Liver (tissue), 9 donors: ENCODE measurements around the gene PTH1R. TPM values are rescaled to one million over a fixed set of nuclear protein-coding genes. Genes with fewer than 3 reads are reported as not detected.

ENCODE experiments used
- DNase-seq: peaks from one replicate; pipeline ENCODE4 v3.0.0-alpha.2; 2017; ENCODE audit warnings: low spot score
- H3K27ac ChIP-seq, 2 donors: one replicate each; pipeline ENCODE4 v1.7.0; 2013; ENCODE audit warnings: inconsistent platforms in 2 of 2, low read length in 2 of 2, control low read depth in 1 of 2, low read depth in 1 of 2, mild to moderate bottlenecking in 1 of 2
- H3K27me3 ChIP-seq, 4 donors: one replicate each; pipeline versions ENCODE4 v1.6.1 to v1.7.0; 2013; ENCODE audit warnings: low read length in 3 of 4, inconsistent platforms in 1 of 4, mild to moderate bottlenecking in 1 of 4, moderate library complexity in 1 of 4; ENCODE audit not compliant: control insufficient read depth in 4 of 4, insufficient read depth in 4 of 4
- H3K36me3 ChIP-seq, 4 donors: one replicate each; pipeline versions ENCODE4 v1.6.1 to v1.7.0; 2013; ENCODE audit warnings: low read length in 3 of 4, mild to moderate bottlenecking in 3 of 4, low read depth in 1 of 4, moderate library complexity in 1 of 4; ENCODE audit not compliant: control insufficient read depth in 4 of 4, insufficient read depth in 3 of 4
- H3K4me1 ChIP-seq, 4 donors: one replicate each; pipeline versions ENCODE4 v1.6.1 to v1.7.0; 2013; ENCODE audit warnings: low read length in 3 of 4, mild to moderate bottlenecking in 3 of 4, moderate library complexity in 1 of 4; ENCODE audit not compliant: control insufficient read depth in 4 of 4, insufficient read depth in 4 of 4
- H3K4me3 ChIP-seq, 3 donors: one replicate each; pipeline versions ENCODE4 v1.6.1 to v1.7.0; 2013; ENCODE audit warnings: low read length in 3 of 3, control low read depth in 1 of 3, low read depth in 1 of 3, mild to moderate bottlenecking in 1 of 3
- H3K9ac ChIP-seq, 2 donors: one replicate each; pipeline ENCODE4 v1.7.0; 2013; ENCODE audit warnings: low read length in 2 of 2, mild to moderate bottlenecking in 2 of 2, moderate library complexity in 2 of 2, control low read depth in 1 of 2, low read depth in 1 of 2
- H3K9me3 ChIP-seq, 4 donors: one replicate each; pipeline versions ENCODE4 v1.6.1 to v1.7.0; 2013; ENCODE audit warnings: low read length in 3 of 4; ENCODE audit not compliant: control insufficient read depth in 4 of 4
- EGR1 ChIP-seq, 2 donors: IDR thresholded peaks; 2 replicates each; pipeline ENCODE4 v1.6.1; 2016 to 2018; ENCODE audit warnings: antibody characterized with exemption in 2 of 2, low read depth in 2 of 2
- FOXA1 ChIP-seq: IDR thresholded peaks from 2 replicates; pipeline ENCODE4 v1.6.1; 2016; ENCODE audit warnings: antibody characterized with exemption
- FOXA2 ChIP-seq: IDR thresholded peaks from 2 replicates; pipeline ENCODE4 v1.6.1; 2016; ENCODE audit warnings: antibody characterized with exemption
- GABPA ChIP-seq, 2 donors: IDR thresholded peaks in 1 of 2; conservative IDR thresholded peaks in 1 of 2; 2 replicates each; pipeline ENCODE4 v1.6.1; 2016; ENCODE audit warnings: antibody characterized with exemption in 2 of 2, mild to moderate bottlenecking in 1 of 2, moderate library complexity in 1 of 2
- HNF4A ChIP-seq, 2 donors: conservative IDR thresholded peaks; 2 replicates each; pipeline ENCODE4 v1.6.1; 2016; ENCODE audit warnings: antibody characterized with exemption in 2 of 2, mild to moderate bottlenecking in 2 of 2
- HNF4G ChIP-seq: IDR thresholded peaks from 2 replicates; pipeline ENCODE4 v1.6.1; 2016; ENCODE audit warnings: antibody characterized with exemption
- JUND ChIP-seq, 2 donors: IDR thresholded peaks; 2 replicates each; pipeline ENCODE4 v1.6.1; 2016; ENCODE audit warnings: antibody characterized with exemption in 2 of 2
- NR2F2 ChIP-seq: IDR thresholded peaks from 2 replicates; pipeline ENCODE4 v1.6.1; 2016; ENCODE audit warnings: antibody characterized with exemption
- RXRA ChIP-seq, 2 donors: IDR thresholded peaks; 2 replicates each; pipeline ENCODE4 v1.6.1; 2017 to 2018; ENCODE audit warnings: antibody characterized with exemption in 2 of 2, mild to moderate bottlenecking in 1 of 2
- SP1 ChIP-seq: IDR thresholded peaks from 2 replicates; pipeline ENCODE4 v1.6.1; 2018; ENCODE audit warnings: antibody characterized with exemption, mild to moderate bottlenecking
- TAF1 ChIP-seq: conservative IDR thresholded peaks from 2 replicates; pipeline ENCODE4 v1.6.1; 2016; ENCODE audit warnings: antibody characterized with exemption, mild to moderate bottlenecking
- YY1 ChIP-seq: IDR thresholded peaks from 2 replicates; pipeline ENCODE4 v1.6.1; 2016; ENCODE audit warnings: antibody characterized with exemption, mild to moderate bottlenecking
- WGBS: extraction: QIAGEN DNeasy Blood & Tissue Kit; methylation state at CpG from one replicate; pipeline ENCODE4 v1.1.7; 2013; 5-methylcytosine and 5-hydroxymethylcytosine counted together
- polyA plus RNA-seq, 2 donors: library from polyadenylated mRNA; stranded (reverse) in 1 of 2; unstranded in 1 of 2; fragments of 200-250 nt in 1 of 2; fragments of >200 nt in 1 of 2; fragmentation: Nextera tagmentation in 1 of 2; extraction: Ambion mirVana in 1 of 2; gene quantifications; one replicate each; pipeline versions ENCODE4 v1.2.1 to v1.2.3, GENCODE V29; 2013 to 2015
- total RNA-seq, 2 donors: library from RNA; depleted of rRNA; stranded (reverse); fragments of >200 nt; gene quantifications; one replicate each; pipeline ENCODE4 v1.2.3, GENCODE V29; 2014
- TF ChIP-seq, protein P1 (sequence below): fragments of 150-350 bp; IDR thresholded peaks from 2 replicates; pipeline ENCODE4 v1.5.1; 2017; ENCODE audit warnings: improper control_type of control experiment, low read depth, low read length; ENCODE audit not compliant: missing input control
- TF ChIP-seq, protein P2 (sequence below): IDR thresholded peaks from 2 replicates; pipeline ENCODE4 v1.6.1; 2016; ENCODE audit warnings: antibody characterized with exemption
- TF ChIP-seq, protein P3 (sequence below): IDR thresholded peaks from 2 replicates; pipeline ENCODE4 v1.6.1; 2016; ENCODE audit warnings: antibody characterized with exemption
- TF ChIP-seq, protein P4 (sequence below): IDR thresholded peaks from 2 replicates; pipeline ENCODE4 v1.6.1; 2016; ENCODE audit warnings: antibody characterized with exemption, mild to moderate bottlenecking
- TF ChIP-seq, protein P5 (sequence below): IDR thresholded peaks from 2 replicates; pipeline ENCODE4 v1.6.1; 2016; ENCODE audit warnings: antibody characterized with exemption
- donor health status: healthy.
- donor health status: healthy.
- donor health status: healthy.
- donor health status: healthy.
- donor health status: healthy.

PTH1R gene
- total and polyA plus RNA-seq, 4 donors = 7.2 to 28.4 (median 23.6) TPM

DNA sequence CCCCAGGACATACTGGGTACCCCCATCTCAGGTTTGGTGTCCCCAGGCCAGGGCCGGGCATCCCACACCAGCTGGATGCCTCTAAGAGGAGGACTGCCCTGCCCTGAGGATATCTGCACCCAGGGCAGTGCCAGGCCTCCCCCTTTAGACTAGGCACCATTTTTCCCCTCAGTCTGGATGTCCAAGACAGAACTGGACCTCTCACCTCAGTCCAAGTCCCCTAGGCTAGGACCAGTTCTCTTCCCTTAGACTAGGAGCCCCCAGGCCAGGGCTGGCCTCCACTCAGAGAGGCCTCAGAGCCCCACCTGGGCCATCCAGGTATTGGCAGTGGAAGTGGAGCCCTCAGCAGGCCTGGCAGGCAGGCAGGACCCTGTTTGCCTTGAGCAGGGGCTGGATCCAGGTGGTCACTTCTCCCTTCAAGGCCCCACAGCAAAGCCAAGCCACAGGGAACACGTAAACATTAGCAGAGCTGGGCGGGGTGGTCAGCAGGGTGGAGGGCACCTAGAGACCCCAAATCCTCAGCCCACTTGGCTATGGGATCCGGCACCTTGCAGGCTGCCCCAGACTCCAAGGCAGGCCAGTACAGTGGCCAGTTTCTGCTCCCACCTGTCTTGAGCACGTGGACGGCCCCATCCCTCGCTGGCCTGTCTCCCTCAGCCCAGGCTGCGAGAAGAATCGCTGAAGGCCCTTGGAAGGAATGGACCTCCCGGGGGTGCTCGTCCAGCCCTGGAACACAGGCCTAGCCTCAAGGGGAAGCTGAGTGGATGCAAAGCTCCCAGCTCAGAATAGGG is 28.3 kb downstream of the PTH1R start:
- H3K36me3 ChIP-seq = no peaks in the 10 kb centered on the region
- DNase-seq = no peak
- no peak overlapping the region for H3K4me3 ChIP-seq
- H3K27me3 ChIP-seq = no peaks in the 10 kb centered on the region
- H3K9ac ChIP-seq = no peak overlapping the region
- H3K9me3 ChIP-seq = no peaks in the 10 kb centered on the region
- TF ChIP-seq NR2F2 (no peak), TAF1 (no peak), SP1 (no peak), HNF4A (conservative IDR thresholded peaks at IDR 0.05) (no peak)
- TF ChIP-seq, protein P1, sequence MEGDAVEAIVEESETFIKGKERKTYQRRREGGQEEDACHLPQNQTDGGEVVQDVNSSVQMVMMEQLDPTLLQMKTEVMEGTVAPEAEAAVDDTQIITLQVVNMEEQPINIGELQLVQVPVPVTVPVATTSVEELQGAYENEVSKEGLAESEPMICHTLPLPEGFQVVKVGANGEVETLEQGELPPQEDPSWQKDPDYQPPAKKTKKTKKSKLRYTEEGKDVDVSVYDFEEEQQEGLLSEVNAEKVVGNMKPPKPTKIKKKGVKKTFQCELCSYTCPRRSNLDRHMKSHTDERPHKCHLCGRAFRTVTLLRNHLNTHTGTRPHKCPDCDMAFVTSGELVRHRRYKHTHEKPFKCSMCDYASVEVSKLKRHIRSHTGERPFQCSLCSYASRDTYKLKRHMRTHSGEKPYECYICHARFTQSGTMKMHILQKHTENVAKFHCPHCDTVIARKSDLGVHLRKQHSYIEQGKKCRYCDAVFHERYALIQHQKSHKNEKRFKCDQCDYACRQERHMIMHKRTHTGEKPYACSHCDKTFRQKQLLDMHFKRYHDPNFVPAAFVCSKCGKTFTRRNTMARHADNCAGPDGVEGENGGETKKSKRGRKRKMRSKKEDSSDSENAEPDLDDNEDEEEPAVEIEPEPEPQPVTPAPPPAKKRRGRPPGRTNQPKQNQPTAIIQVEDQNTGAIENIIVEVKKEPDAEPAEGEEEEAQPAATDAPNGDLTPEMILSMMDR = no peak
- TF ChIP-seq, protein P2, sequence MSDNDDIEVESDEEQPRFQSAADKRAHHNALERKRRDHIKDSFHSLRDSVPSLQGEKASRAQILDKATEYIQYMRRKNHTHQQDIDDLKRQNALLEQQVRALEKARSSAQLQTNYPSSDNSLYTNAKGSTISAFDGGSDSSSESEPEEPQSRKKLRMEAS = no peak
- TF ChIP-seq, protein P3, sequence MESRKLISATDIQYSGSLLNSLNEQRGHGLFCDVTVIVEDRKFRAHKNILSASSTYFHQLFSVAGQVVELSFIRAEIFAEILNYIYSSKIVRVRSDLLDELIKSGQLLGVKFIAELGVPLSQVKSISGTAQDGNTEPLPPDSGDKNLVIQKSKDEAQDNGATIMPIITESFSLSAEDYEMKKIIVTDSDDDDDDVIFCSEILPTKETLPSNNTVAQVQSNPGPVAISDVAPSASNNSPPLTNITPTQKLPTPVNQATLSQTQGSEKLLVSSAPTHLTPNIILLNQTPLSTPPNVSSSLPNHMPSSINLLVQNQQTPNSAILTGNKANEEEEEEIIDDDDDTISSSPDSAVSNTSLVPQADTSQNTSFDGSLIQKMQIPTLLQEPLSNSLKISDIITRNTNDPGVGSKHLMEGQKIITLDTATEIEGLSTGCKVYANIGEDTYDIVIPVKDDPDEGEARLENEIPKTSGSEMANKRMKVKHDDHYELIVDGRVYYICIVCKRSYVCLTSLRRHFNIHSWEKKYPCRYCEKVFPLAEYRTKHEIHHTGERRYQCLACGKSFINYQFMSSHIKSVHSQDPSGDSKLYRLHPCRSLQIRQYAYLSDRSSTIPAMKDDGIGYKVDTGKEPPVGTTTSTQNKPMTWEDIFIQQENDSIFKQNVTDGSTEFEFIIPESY = no peak
- 91% methylated on average over 11 of the region's 11 CpGs for WGBS
- H3K4me1 ChIP-seq = peaks cover 5 to 22% (median 18%) of the 10 kb centered on the region in 4 donors
- H3K27ac ChIP-seq = no peak overlapping the region

DNA sequence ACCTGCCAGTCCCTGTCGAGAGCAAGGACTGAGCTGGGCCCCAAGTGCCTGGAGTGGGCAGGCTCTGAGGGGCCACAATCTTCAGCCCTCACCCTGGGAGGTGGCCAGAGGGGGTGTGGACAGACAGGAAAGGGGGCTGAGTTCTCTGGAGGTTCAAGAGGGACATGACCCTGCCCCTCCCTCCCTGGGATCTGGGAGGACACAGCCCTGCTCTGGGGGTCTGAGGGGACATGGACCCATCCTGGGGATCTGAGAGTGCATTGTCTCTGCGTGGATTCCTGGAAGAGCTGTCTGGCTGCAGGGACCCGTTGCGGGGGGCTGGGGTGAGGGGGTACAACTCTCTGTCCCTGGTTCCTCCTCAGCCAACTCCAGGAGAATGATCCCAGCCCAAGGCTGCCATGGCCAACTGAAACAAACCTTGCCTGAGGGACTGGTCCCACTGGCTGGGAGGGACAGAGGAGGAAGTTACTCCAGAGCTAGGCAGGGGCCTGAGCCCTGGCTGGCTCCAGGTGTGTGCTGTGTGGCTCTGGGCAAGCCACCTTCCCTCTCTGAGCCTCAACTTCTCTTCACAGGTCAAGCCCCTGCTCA is 29.0 kb downstream of the PTH1R start:
- Histone ChIP-seq H3K9ac (no peak overlapping the region), H3K4me3 (no peak overlapping the region), H3K27ac (no peak overlapping the region), H3K9me3 (no peaks in the 10 kb centered on the region), H3K27me3 (no peaks in the 10 kb centered on the region), H3K36me3 (no peaks in the 10 kb centered on the region), H3K4me1 (peaks cover 5 to 22% (median 18%) of the 10 kb centered on the region in 4 donors)
- no peak for DNase-seq
- 87% methylated on average over 4 of the region's 4 CpGs for WGBS
- TF ChIP-seq EGR1 (IDR thresholded peaks at IDR 0.05; ENCODE audit: low read depth in 2 of 2) (no peak), YY1 (no peak), TAF1 (no peak), SP1 (no peak), HNF4G (no peak), JUND (IDR thresholded peaks at IDR 0.05) (no peak), GABPA (IDR thresholded peaks at IDR 0.05 in 1 of 2, conservative IDR thresholded peaks at IDR 0.05 in 1 of 2) (no peak), HNF4A (conservative IDR thresholded peaks at IDR 0.05) (no peak), RXRA (IDR thresholded peaks at IDR 0.05) (no peak), NR2F2 (no peak), FOXA2 (no peak), FOXA1 (no peak)
- TF ChIP-seq, protein P4, sequence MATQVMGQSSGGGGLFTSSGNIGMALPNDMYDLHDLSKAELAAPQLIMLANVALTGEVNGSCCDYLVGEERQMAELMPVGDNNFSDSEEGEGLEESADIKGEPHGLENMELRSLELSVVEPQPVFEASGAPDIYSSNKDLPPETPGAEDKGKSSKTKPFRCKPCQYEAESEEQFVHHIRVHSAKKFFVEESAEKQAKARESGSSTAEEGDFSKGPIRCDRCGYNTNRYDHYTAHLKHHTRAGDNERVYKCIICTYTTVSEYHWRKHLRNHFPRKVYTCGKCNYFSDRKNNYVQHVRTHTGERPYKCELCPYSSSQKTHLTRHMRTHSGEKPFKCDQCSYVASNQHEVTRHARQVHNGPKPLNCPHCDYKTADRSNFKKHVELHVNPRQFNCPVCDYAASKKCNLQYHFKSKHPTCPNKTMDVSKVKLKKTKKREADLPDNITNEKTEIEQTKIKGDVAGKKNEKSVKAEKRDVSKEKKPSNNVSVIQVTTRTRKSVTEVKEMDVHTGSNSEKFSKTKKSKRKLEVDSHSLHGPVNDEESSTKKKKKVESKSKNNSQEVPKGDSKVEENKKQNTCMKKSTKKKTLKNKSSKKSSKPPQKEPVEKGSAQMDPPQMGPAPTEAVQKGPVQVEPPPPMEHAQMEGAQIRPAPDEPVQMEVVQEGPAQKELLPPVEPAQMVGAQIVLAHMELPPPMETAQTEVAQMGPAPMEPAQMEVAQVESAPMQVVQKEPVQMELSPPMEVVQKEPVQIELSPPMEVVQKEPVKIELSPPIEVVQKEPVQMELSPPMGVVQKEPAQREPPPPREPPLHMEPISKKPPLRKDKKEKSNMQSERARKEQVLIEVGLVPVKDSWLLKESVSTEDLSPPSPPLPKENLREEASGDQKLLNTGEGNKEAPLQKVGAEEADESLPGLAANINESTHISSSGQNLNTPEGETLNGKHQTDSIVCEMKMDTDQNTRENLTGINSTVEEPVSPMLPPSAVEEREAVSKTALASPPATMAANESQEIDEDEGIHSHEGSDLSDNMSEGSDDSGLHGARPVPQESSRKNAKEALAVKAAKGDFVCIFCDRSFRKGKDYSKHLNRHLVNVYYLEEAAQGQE = no peak
- TF ChIP-seq, protein P5, sequence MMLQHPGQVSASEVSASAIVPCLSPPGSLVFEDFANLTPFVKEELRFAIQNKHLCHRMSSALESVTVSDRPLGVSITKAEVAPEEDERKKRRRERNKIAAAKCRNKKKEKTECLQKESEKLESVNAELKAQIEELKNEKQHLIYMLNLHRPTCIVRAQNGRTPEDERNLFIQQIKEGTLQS = no peak
- TF ChIP-seq, protein P1 = no peak
- TF ChIP-seq, protein P3 = no peak
- TF ChIP-seq, protein P2 = no peak
